Dendritic cell treated with granulocyte-macrophage colony-stimulating factor and Interleukin-4, amounts not matched to agents 40 ng/mL and 50 ng/mL, for 4 days (primary cell): Measurements from ENCODE around the gene NXN.
"Not testable (repeated sequence)": the region's sequence is repeated elsewhere in the genome, so short reads cannot be mapped to it uniquely, and the experiment has no call there.

Experiments
- H3K27ac Mint-ChIP-seq: one replicate; pipeline ENCODE4 v1.8.0; 2022; ENCODE audit warnings: mild to moderate bottlenecking, mixed read lengths
- H3K27me3 Mint-ChIP-seq: one replicate; pipeline ENCODE4 v1.8.0; 2022; ENCODE audit warnings: mild to moderate bottlenecking, mixed read lengths
- H3K36me3 Mint-ChIP-seq: one replicate; pipeline ENCODE4 v1.8.0; 2022; ENCODE audit warnings: low read depth, mixed read lengths
- H3K4me1 Mint-ChIP-seq: one replicate; pipeline ENCODE4 v1.8.0; 2022; ENCODE audit warnings: low read depth, mixed read lengths
- H3K4me3 Mint-ChIP-seq: one replicate; pipeline ENCODE4 v1.8.0; 2022; ENCODE audit warnings: mild to moderate bottlenecking, moderate library complexity, mixed read lengths
- H3K9me3 Mint-ChIP-seq: one replicate; pipeline ENCODE4 v1.8.0; 2022; ENCODE audit warnings: mixed read lengths
- intact Hi-C: fragments of 100-400 bp; cut with micrococcal nuclease; formaldehyde crosslinking; loops from one replicate; pipeline ENCODE4 v1.15.0; 2022

The NXN gene

DNA sequence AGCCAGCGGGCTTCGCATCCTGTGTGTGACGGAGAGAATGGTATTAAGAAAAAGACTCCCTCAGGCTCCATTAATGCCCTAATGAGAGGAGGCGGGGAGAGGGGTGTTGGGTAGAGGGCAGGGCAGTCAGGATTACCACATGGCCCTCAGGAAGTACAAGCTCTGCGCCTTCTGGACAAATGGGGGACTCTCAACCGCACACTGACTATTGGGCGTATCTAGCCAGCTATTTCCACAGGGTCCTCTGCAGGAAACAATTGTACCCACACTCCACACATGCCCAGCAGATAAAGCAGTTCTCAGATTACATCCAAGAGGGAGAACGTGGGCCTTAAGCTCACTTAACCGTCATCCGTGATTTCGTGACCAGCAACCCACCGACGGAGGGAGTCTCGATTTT, 14.7 kb downstream of the NXN start:
- H3K4me3 Mint-ChIP-seq, result no peak overlapping the region

DNA sequence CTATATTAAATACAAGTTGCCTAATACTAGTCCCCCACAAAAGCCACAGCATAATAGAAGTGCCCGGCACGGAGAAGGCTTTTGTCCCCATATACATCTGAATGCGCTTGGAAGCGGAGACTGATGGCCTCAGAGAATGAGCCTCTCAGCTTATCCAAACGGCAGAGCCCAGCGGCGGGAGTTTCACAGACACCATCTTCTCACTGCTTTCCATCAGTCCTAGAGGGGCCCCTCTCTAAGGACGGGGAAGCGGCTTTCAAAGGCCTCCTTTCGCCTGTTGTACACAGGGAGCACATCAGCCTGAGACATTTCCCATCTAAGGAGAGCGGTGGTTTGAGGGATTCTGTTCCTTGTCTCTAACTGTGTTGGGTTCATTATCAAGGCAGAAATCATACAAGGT, 16.9 kb downstream of the NXN start:
- intact Hi-C loops, result no loop called here
- H3K9me3 Mint-ChIP-seq, result no peaks in the 10 kb centered on the region
- no peak overlapping the region for H3K27ac Mint-ChIP-seq
- no peaks in the 10 kb centered on the region for H3K4me1 Mint-ChIP-seq
- H3K27me3 Mint-ChIP-seq, result peaks cover 48% of the 10 kb centered on the region
- no peaks in the 10 kb centered on the region for H3K36me3 Mint-ChIP-seq
- H3K4me3 Mint-ChIP-seq, result no peak overlapping the region

More for the DNA sequence above, 14.7 kb downstream of the NXN start:
- intact Hi-C loops, result no loop called here
- H3K27ac Mint-ChIP-seq, result no peak overlapping the region
- H3K9me3 Mint-ChIP-seq, result no peaks in the 10 kb centered on the region
- H3K36me3 Mint-ChIP-seq, result no peaks in the 10 kb centered on the region
- peaks cover 62% of the 10 kb centered on the region for H3K27me3 Mint-ChIP-seq
- H3K4me1 Mint-ChIP-seq, result no peaks in the 10 kb centered on the region

DNA sequence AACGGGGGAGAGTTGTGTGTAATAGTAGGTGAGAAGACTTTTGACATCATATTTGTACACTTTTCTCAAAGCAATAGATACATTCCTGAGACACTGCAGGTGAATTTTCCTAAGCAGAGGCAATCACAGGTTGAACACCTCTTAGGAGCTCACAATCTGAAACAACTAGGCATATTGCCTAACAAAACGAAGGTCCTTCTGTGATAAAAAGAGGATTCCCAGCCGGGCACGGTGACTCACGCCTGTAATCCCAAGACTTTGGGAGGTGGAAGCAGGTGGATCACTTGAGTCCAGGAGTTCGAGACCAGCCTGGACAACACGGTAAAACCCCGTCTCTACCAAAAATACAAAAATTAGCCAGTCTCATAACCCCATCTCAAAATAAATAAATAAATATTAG, 17.4 kb downstream of the NXN start:
- H3K36me3 Mint-ChIP-seq, result no peaks in the 10 kb centered on the region
- H3K27ac Mint-ChIP-seq, result no peak overlapping the region
- no peaks in the 10 kb centered on the region for H3K4me1 Mint-ChIP-seq
- peaks cover 45% of the 10 kb centered on the region for H3K27me3 Mint-ChIP-seq
- H3K9me3 Mint-ChIP-seq, result no peaks in the 10 kb centered on the region
- intact Hi-C loops, result no loop called here
- H3K4me3 Mint-ChIP-seq, result no peak overlapping the region

DNA sequence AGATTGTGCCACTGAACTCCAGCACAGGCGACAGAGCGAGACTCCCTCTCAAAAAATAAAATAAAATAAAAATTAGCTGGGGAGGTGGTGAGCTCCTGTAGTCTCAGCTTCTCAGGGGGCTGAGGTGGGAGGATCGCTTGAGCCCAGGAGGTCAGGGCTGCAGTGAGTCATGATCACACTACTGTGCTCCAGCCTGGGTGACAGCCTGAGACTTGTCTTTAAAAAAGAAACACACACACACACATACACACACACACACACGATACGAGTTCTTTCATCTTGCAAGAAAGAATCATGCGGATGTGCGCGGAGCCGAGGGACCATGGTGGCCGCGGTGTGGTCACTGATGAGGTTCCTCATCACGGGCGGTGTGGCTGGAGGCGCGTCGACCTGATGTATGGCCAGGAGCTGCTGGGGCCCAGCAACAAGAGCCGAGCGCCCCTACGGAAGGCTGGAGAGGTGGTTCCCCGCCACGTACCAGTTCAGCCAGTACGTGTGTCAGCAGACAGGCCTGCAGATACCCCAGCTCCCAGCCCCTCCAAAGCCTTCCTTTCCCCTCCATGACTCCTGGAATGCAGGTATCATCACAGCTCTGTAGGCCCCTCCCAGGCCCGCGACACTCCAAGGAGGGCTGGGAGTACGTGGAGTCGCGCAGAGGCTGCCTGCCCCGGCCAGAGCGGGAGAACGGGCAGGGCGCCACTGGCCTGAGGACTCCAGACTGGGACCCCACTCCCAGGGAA, 20.7 kb downstream of the NXN start:
- intact Hi-C loops, result no loop called here
- no peaks in the 10 kb centered on the region for H3K9me3 Mint-ChIP-seq

DNA sequence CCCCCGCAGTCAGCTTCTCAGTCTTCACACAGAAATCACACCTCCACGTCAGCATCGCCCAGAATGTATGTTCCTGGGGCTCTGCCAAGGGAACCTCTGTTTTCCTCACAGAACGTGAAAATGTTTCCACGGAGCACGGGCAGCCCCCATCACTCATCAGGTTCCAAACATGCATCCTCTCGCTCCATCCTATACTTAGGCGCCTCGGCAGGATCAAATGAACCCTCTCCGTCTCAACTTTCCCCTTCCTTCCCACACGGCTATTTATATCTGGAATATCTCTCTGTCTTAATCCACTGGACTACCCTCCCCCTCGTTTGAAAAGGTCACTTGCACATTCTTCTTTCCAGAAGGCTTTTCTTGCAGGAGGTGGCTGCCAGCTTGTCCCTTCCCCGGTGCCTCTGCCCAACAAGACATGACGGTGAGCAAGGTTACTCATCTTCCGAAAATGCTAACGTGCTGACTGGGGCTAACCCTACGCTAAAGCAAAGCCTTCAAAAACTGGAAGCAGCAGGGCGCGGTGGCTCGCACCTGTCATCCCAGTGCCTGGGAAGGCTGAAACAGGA, 21.6 kb downstream of the NXN start:
- Mint-ChIP-seq H3K36me3 (no peaks in the 10 kb centered on the region), H3K4me1 (no peaks in the 10 kb centered on the region), H3K27me3 (peaks cover 18% of the 10 kb centered on the region), H3K9me3 (no peaks in the 10 kb centered on the region), H3K4me3 (no peak overlapping the region), H3K27ac (no peak overlapping the region)
- intact Hi-C loops, result no loop called here

More for the DNA sequence above, 20.7 kb downstream of the NXN start:
- H3K4me1 Mint-ChIP-seq, result no peaks in the 10 kb centered on the region
- H3K36me3 Mint-ChIP-seq, result no peaks in the 10 kb centered on the region
- H3K4me3 Mint-ChIP-seq, result no peak overlapping the region
- H3K27me3 Mint-ChIP-seq, result peaks cover 24% of the 10 kb centered on the region
- H3K27ac Mint-ChIP-seq, result no peak overlapping the region

DNA sequence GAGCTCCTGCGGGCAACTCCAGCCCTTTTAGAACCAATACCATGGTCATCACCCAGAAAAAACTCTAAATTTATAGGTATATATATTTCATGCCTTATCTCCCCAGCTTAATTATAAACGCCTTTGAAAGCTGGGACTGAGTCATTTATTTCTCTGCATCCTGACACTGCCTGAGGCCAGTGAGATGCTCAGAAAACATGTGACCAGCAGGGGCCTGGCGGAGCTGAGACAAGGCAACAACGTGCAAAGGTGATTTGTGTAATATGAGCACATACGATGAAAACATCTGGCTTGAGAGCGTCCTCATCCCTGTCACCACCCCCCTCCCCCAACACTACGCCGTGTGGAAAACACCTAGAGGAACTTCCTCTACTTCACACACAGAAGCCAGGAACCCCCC, 22.7 kb downstream of the NXN start:
- intact Hi-C loops, result no loop called here
- H3K27me3 Mint-ChIP-seq, result peaks cover 17% of the 10 kb centered on the region
- no peak overlapping the region for H3K4me3 Mint-ChIP-seq
- H3K4me1 Mint-ChIP-seq, result no peaks in the 10 kb centered on the region
- no peaks in the 10 kb centered on the region for H3K36me3 Mint-ChIP-seq
- H3K27ac Mint-ChIP-seq, result no peak overlapping the region
- H3K9me3 Mint-ChIP-seq, result no peaks in the 10 kb centered on the region

DNA sequence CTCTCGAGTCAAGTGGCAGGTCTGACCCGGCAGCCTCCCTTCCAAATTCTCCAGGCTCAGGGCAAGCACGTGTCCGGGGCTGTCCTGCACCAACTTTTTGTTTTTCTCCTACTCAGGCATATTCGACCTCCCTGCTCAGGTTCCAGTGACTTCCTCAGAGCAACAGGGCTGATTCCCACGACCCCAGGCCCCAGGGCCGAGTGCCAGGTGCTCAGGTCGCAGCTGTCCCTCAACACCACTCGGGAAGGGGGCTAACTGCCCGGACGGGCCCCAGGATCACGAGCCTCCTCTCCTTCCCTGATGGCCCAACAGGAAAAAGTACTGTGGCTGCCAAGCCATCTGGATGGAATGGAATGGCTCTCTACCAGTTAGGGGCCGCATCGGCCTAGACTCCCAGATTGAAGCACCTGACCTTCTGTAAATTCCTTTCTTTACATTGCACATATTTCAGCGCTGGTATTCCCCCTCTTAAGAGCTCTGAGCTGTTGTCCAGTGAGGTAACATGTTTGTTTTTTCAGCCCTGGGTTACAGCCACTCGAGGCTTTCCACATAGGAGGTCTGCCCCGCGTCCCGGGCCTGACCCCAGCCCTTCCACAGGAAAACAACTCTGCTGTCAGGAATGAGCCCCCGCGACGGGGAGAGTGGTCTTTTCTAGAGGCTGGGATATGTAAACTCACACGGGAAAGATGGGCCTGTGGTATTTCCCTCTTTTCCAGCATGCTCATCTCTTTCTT, 25.0 kb downstream of the NXN start:
- no peaks in the 10 kb centered on the region for H3K36me3 Mint-ChIP-seq
- no peak overlapping the region for H3K27ac Mint-ChIP-seq
- no peak overlapping the region for H3K4me3 Mint-ChIP-seq
- H3K9me3 Mint-ChIP-seq, result no peaks in the 10 kb centered on the region
- intact Hi-C loops, result no loop called here
- H3K4me1 Mint-ChIP-seq, result no peaks in the 10 kb centered on the region
- peaks cover 30% of the 10 kb centered on the region for H3K27me3 Mint-ChIP-seq

DNA sequence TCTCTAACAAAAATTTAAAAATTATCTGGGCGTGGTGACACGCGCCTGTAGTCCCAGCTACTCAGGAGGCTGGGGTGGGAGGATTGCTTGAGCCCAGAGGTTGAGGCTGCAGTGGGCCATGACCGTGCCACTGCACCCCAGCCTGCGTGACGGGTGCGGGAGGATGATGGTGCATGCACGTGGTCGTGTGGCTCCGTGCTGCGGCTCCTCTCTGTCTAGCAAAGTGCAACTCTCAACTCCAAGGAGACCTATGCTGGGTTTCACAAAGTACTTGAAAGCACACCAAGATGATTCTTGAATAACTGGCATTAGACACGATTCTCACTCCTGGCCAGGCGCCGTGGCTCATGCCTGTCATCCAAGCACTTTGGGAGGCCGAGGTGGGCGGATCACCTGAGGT, 25.8 kb downstream of the NXN start:
- H3K9me3 Mint-ChIP-seq, result no peaks in the 10 kb centered on the region
- no peak overlapping the region for H3K27ac Mint-ChIP-seq
- H3K4me1 Mint-ChIP-seq, result no peaks in the 10 kb centered on the region
- H3K36me3 Mint-ChIP-seq, result no peaks in the 10 kb centered on the region
- no peak overlapping the region for H3K4me3 Mint-ChIP-seq
- H3K27me3 Mint-ChIP-seq, result peaks cover 29% of the 10 kb centered on the region
- intact Hi-C loops, result no loop called here

DNA sequence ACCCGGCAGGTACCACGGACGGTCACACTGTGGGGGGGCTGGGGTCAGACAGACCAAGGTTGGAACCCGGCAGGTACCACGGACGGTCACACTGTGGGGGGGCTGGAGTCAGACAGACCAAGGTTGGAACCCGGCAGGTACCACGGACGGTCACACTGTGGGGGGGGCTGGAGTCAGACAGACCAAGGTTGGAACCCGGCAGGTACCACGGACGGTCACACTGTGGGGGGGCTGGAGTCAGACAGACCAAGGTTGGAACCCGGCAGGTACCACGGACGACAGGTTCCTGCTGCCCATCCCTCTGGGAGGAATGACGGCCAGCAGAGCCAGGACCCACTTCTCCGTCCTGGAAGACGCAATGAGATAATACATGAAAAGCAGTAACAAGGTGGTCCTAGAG, 27.0 kb downstream of the NXN start:
- H3K4me3 Mint-ChIP-seq, H3K9me3 Mint-ChIP-seq, H3K4me1 Mint-ChIP-seq, H3K27ac Mint-ChIP-seq, H3K36me3 Mint-ChIP-seq, intact Hi-C loops: not testable (repeated sequence)
- H3K27me3 Mint-ChIP-seq, result peaks cover 26% of the 10 kb centered on the region

DNA sequence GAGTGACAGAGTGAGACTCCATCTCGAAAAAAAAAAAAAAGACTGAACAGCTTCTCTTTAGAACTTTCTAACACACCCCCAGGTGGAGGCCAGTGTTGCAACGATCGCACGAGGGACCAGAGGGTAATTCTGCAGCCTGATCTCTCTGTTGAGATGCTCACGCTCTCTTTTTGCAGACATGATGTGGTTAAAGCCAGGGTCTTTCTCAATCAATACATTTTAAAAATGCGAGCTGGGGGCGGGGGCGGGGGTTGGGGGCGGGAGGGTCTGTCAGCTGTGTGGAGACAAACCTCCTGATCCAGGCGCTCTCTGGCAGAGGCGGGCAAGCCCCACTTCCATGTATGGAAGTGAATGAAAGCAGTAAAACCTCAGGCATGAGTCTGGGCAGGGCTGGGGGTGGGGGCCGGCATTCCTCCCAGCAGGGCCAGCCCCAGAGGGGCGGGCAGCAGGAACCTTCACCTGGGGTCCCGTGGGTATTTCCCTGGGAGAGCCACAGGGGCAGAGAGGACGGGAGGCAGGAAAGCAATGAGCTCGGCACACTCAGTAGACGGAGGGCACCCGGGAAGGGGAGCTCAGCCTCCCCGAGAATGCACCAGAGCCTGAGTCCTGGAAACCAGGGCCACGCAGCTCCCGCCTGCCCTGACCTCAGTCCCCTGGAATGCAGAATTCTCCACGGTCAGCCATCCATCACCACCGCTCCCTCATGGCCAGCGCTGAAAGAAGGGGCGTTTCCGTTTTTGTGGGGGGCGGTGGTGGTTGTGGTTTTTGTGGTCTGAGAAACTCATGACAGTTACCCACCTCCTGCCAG, 28.0 kb downstream of the NXN start:
- Mint-ChIP-seq H3K27me3 (peaks cover 26% of the 10 kb centered on the region), H3K9me3 (no peaks in the 10 kb centered on the region), H3K36me3 (no peaks in the 10 kb centered on the region), H3K27ac (no peak overlapping the region), H3K4me1 (no peaks in the 10 kb centered on the region), H3K4me3 (no peak overlapping the region)
- intact Hi-C loops, result no loop called here

DNA sequence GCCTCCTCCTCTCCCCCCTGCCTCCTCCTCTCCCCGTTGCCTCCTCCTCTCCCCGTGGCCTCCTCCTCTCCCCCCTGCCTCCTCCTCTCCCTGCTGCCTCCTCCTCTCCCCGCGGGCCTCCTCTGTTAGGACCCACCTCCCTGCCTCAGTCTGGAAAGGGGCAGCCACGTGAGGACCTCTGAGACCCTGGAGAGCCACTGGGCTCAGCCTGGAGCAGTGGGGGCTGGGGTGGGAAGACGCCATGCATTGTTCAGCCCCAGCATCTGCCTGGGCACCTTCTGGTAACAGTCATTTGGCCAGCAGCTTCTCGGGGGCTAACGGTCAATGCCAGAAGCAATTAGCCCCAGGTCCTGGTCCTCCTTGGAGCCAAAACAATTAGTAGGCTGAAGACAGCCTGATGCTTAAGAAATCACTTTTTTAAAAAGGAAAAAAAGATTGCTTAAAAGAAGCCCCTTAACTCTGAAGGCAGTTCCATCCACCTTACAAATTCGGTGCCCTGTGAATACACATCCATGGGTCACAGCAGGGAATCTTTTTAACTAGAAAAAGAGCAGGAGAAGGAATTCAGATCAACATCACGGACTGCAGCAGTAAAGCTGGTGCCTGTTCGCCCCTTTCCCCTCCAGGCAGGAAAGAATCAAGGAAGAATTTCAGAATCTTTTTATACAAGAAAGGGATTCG, 29.8 kb downstream of the NXN start:
- Mint-ChIP-seq H3K4me1 (peaks cover under 1% of the 10 kb centered on the region), H3K27me3 (peaks cover 26% of the 10 kb centered on the region), H3K36me3 (no peaks in the 10 kb centered on the region), H3K4me3 (no peak overlapping the region), H3K9me3 (no peaks in the 10 kb centered on the region), H3K27ac (no peak overlapping the region)
- intact Hi-C loops, result no loop called here

DNA sequence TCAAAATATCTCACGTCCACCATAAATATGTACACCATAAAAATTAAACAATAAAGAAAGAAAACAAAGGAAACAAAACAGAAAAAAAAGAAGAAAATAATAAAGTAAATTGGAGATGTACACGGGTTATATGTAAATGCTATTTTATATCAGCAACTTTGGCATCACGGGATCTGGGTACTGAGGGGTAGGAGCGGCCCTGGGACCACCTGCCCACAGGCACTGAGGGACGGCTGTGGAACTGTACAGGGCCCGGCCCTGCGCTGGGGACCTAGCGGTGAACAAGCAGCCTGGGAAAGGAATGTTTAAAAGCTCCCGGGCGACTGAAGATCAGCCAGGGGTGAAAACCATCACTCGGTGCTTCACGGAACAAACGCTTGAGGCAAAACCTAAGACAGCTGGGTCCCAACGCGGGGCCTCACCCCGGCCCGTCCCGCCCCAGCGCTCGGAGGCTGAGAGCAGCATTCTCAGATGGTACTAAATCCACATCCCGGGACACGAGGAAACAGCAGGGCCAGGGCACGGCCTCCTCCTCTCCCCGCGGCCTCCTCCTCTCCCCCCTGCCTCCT, 31.2 kb downstream of the NXN start:
- H3K4me3 Mint-ChIP-seq, result no peak overlapping the region
- H3K36me3 Mint-ChIP-seq, result no peaks in the 10 kb centered on the region

DNA sequence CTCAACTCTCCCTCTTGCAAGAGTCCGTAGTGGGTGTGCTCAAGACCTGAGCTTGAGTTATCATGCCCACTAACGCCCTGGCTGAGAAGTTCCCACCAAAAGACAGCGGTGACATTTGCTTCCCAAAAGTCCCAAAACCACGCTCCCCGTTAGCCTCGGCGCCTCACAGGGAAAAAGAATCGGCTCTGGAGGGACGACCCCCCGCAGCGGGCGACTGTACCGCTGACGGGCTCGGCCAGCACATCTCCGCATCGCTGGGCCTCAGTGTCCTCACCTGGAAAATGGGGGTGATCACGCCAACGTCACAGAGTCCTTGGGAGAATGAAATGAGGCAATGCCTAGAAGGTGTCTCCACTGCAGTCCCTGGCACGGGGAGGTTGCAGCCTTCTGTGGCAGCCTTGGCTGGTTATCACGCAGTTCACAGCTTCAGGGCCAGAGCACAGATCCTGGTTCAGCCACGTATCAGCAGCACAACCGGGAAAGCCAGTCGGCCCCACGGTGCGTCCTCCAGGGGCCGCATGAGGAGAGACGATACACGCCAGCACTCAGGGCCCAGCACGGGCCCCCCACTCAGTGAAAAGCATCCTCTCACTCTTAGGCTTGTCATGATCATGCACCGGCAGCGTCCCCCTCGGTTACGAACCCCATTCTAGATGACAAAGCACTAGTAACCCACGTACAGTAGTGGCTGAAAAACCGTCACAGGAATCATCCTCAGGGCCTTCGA, 32.9 kb downstream of the NXN start:
- H3K4me3 Mint-ChIP-seq, result no peak overlapping the region
- H3K4me1 Mint-ChIP-seq, result peaks cover 7% of the 10 kb centered on the region
- no peaks in the 10 kb centered on the region for H3K36me3 Mint-ChIP-seq
- intact Hi-C loops, result no loop called here
- peaks cover 22% of the 10 kb centered on the region for H3K27me3 Mint-ChIP-seq
- H3K27ac Mint-ChIP-seq, result no peak overlapping the region
- H3K9me3 Mint-ChIP-seq, result no peaks in the 10 kb centered on the region

More for the DNA sequence above, 31.2 kb downstream of the NXN start:
- Mint-ChIP-seq H3K27ac (no peak overlapping the region), H3K4me1 (peaks cover 7% of the 10 kb centered on the region), H3K27me3 (peaks cover 26% of the 10 kb centered on the region), H3K9me3 (no peaks in the 10 kb centered on the region)
- intact Hi-C loops, result no loop called here
